Fibroblast of skin of right biceps (primary cell): ENCODE measurements around the gene PRKG1.
A peak's percentile ranks its signal among the peaks of the same experiment; 100 is the strongest.

Experiments used
- DNase-seq: peaks from one replicate; pipeline ENCODE4 v3.0.0-alpha.2; 2013

PRKG1 gene

GRCh38 chr10:52256832-52257691, 1182.8 kb downstream of the PRKG1 start:
- DNase-seq = no peak

DNA sequence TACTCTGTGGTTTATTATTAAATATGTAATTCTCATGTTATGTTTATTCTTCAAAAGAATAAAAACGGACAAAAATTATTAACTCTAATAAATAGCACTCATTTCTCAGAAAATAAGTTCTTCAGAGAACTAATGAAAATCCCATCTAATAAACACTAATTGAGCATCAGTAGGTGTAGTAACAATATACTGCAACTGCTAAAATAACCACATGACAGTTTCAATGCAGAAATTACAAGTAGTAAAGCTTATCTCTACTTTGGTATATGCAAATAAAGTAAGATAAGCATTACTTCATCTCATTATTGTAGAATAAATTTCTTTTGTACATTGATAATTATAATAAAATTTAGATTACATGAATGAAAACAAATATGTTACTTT, 1183.4 kb downstream of the PRKG1 start:
- DNase-seq = no peak

GRCh38 chr10:52258799-52259425, 1184.6 kb downstream of the PRKG1 start:
- peak; percentile 57 for DNase-seq

- DNase-seq = no peak
Measured at GRCh38 chr10:52259426-52259812, 1185.1 kb downstream of the PRKG1 start.

GRCh38 chr10:52261362-52261761, 1187.1 kb downstream of the PRKG1 start:
- DNase-seq = peak; percentile 12

DNA sequence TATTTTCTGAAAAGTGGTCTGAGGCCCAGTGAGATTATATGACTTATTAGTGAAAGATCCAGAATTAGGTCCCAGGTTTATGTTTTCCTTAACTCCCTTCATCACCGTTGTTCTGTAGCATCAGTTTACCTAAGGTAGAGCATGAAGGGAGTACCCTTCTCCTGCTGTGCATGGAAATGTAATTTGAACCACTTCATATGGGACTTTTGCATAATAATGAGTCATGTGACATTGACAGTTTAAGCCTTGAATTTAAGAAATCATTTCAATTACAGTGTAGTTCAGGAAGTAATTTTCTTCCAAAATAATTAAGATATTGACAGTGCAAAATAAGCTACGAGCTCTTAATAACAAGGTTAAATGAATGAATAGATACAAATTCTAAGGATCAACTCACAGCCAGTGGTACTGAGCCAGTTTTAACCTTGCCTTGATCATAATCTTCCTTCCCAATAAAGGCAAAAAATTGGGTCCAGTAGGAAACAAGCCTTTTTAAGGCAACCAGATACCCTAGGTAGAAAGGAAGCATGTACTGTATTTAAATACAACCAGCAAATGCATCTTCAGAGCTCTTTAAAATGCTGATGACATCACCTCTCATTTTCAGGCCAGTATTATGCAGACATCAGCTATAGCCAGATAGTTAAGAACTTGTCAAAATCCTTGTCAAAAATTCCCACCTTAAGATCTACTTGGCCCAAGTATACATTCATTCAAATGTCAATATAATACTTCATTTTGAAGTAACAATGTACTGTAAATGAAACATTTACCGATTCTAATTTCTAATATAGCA, 1191.0 kb downstream of the PRKG1 start:
- DNase-seq = no peak

DNA sequence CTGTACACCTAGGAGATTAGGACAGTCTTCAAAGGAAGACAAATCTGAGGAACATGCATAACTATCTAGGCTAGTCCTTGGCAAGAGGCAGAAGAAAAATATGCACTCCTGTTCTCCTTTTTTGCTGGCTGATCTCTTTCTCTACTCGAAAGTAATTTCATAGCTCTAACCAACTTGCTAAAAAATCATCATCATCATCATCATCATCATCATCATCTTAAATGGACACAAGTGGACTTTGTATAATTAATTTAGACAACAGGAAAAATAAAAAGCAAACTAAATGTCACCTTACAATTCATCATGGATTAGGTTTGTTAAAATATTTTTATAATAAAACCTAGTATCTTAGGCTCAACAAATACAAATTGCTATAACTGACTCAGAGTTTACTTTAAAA, 1192.6 kb downstream of the PRKG1 start:
- no peak for DNase-seq

- no peak for DNase-seq
Measured at GRCh38 chr10:52268790-52269189, 1194.5 kb downstream of the PRKG1 start.

DNA sequence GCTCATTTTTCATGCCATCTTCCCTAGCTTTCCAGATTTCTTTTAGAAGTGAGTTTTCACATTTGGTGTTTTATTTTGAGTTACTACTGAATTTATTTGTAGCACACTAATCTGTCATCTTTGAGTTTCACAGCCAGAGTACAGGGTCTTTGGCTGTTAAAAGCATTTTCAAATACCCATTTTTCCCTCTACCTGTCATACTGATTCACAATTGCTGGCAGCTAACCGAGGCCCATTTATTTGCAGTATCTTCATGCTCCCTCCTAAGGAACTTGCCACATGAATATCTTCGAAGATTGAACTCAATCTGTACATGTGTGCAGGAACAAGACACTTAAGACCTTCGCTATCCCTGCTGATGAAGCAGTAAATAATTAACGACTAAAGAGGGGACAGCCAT, 1194.9 kb downstream of the PRKG1 start:
- DNase-seq = no peak

DNA sequence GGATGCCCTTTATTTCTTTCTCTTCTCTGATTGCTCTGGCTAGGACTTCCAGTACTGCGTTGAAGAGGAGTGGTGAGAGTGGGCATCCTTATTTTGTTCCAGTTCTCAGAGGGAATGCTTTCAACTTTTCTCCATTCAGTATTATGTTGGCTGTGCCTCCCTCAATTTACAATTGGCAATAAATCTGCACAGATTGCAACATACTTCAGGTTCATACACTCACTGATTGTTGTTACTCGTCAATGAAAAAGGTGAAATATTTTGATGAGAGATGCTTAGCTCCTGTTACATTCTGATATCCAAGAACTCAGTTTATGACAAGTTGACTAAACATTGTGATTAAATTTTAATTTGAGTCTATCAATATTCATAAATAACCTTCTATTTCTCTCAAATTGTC, 1201.9 kb downstream of the PRKG1 start:
- no peak for DNase-seq

GRCh38 chr10:52276986-52277385, 1202.7 kb downstream of the PRKG1 start:
- peak; percentile 22 for DNase-seq

DNA sequence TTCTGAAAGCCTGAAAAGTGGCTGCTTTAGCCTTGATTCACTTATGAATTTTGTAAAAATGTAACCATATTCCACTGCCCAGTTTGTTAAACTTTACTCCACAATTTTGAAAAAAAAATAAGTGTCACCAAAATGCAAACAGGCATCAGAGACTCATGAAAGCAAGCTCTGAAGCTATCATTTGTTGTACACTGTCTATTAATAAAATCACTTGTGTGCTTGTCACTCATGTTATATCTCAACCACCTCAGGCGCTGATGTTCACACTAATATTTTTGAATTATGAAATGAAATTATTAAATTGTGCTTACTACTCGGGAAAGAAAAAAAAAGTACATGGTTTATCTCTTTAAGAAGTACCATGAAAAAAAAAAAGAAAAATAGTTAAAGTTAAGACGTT, 1205.3 kb downstream of the PRKG1 start:
- no peak for DNase-seq

DNA sequence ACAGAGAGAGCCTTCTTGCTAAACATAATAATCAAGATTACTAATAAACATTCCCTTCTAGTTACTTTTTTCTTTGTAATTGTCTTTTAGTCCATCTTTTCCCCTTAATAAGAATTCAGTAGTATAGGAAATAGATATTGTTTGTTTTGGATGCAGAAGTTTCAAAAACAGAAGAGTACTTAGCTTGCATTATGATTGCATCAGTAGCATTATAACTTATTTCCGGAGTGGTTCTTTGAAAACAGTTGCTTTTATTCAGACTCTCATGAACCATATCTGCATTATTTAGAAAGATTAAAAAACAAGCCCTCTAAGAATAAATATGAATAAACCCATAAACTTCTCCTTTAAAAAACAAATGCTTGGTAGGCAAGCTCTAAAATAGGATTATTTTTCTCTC, 1205.8 kb downstream of the PRKG1 start:
- no peak for DNase-seq

GRCh38 chr10:52283174-52283573, 1208.9 kb downstream of the PRKG1 start:
- DNase-seq = peak; percentile 41

DNA sequence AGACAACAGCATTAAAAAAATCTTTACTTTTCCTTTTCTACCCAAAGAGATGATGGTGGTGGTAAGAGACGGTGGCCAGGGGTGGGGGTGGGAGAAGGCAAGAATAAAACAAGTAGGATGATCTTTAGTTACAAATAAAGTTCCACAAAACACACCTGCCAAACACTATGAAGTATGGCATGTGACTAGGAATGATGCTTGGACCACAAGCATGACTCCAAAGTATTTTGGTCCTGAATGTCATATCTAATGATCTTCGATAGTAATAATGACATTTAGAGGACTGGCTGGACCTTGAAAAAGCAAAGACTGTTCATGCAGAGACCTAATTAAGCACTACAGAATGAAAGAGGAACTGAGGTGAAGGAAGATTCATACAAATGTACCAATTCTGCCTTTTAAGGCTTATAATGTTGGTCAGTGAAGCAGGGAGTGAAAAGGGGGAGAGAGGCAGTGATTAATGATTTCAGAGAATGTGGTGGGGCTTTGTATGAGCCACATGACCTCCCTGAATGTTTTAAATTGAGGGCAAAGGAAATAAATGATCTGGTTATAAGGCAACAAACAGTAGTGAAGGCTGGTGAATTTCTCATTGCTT, 1210.2 kb downstream of the PRKG1 start:
- no peak for DNase-seq

- DNase-seq = no peak
Measured at GRCh38 chr10:52287866-52288265, 1213.6 kb downstream of the PRKG1 start.

- no peak for DNase-seq
Measured at GRCh38 chr10:52297747-52298146, 1223.5 kb downstream of the PRKG1 start.

- no peak for DNase-seq
Measured at GRCh38 chr10:52300599-52301277, 1226.5 kb downstream of the PRKG1 start.

- peak; percentile 79 for DNase-seq
Measured at GRCh38 chr10:52308251-52309031, 1234.2 kb downstream of the PRKG1 start.

DNA sequence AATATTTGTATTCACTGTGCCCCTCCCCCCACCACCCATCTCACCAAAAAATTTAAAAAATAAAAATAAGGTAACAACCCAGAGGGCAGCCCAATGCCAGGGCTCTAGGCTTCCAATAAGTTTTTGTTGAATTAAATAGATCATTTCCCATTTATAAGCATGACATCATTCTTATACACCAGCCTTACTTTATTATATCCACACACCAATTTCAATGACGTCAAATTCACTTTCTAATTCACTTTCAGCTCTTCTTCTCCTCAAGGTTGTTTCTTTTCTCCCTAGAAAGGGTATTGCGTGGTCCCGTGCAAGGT, 1238.6 kb downstream of the PRKG1 start:
- DNase-seq = no peak

DNA sequence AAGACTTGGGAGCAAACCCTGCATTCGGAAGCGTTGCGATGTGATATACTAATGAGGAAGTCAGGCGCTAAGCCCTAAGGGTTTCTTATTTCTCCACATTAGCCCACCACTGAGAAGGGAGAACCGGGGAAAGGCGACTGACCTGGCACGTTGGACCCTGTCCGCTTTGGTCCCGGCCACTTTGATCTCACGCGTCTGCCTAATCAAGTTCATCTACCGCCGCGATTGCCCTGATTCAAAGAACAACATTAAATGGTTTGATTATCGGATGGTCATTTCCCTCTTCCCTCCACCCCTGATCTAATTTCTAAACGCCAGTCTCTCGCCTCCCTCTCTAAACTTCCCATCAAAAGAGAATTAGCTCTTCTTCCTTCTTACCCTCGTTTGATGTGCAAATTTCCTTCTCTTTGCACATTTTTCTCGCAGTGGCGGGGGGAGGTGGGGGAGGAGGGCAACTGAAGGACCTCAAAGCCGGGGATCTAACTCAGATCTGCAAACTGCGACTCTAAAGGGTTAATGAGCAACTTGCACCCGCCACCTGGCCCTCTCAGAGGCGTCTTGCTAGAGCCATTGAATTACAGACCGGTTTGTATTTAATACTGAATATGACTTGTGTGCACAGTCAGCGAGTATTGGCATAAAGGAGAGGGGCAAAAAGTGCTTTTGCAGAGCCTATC, 1239.1 kb downstream of the PRKG1 start:
- no peak for DNase-seq
